PC-3 (cell line): Measurements from ENCODE around the gene ACAN. TPM values are rescaled to one million over a fixed set of nuclear protein-coding genes. Genes with fewer than 3 reads are reported as not detected.

Source experiments
- ATAC-seq: fragments of 200-7000 bp; cut with Tn5 transposase; 2 replicates; pipeline ENCODE4 v1.9.1; 2020; ENCODE audit warnings: mild to moderate bottlenecking, moderate library complexity
- BruUV-seq: library from RNA; stranded (reverse); fragments of 400-500 nt; replicated peaks from 2 replicates; lab custom pipeline; 2021; lab: Mats Ljungman, UMichigan
- CTCF ChIA-PET: fragments of 300-600 bp; sonication (Branson Sonifier 250); formaldehyde crosslinking; loops from one replicate; lab custom pipeline; 2022; ENCODE audit warnings: antibody characterized with exemption; lab: Charles Lee
- POLR2A ChIA-PET: fragments of 300-600 bp; sonication (Branson Sonifier 250); formaldehyde crosslinking; loops from one replicate; lab custom pipeline; 2022; ENCODE audit warnings: antibody characterized with exemption; ENCODE audit not compliant: unreplicated experiment; lab: Charles Lee
- DNase-seq: peaks from one replicate; pipeline ENCODE4 v3.0.0-alpha.2; 2015
- H2AFZ ChIP-seq: fragments of 300-600 bp; sonication (generic); 2 replicates; pipeline ENCODE4 v1.6.0; 2016; ENCODE audit warnings: antibody characterized with exemption, low read length
- H3F3A ChIP-seq: fragments of 300-600 bp; sonication (generic); one replicate; pipeline ENCODE4 v1.6.0; 2017; ENCODE audit warnings: antibody characterized with exemption, low read length, control low read depth, mild to moderate bottlenecking; ENCODE audit not compliant: unreplicated experiment
- H3K27ac ChIP-seq: fragments of 300-600 bp; sonication (generic); 2 replicates; pipeline ENCODE4 v1.5.1; 2016; ENCODE audit warnings: mild to moderate bottlenecking, low read length
- H3K27me3 ChIP-seq: fragments of 300-600 bp; sonication (generic); 2 replicates; pipeline ENCODE4 v1.6.1; 2016; ENCODE audit warnings: low read length, mixed read lengths
- H3K36me3 ChIP-seq: fragments of 300-600 bp; sonication (generic); 2 replicates; pipeline ENCODE4 v1.6.1; 2016; ENCODE audit warnings: low read depth, mixed run types, low read length, mixed read lengths
- H3K4me1 ChIP-seq: fragments of 300-600 bp; sonication (generic); 2 replicates; pipeline ENCODE4 v1.5.1; 2016; ENCODE audit warnings: low read length; ENCODE audit not compliant: insufficient read depth
- H3K4me2 ChIP-seq: fragments of 300-600 bp; sonication (generic); 2 replicates; pipeline ENCODE4 v1.6.0; 2016; ENCODE audit warnings: low read length
- H3K4me3 ChIP-seq: fragments of 300-600 bp; sonication (generic); 2 replicates; pipeline ENCODE4 v1.5.1; 2016; ENCODE audit warnings: mild to moderate bottlenecking, low read length, mixed read lengths
- H3K79me2 ChIP-seq: fragments of 300-600 bp; sonication (generic); 2 replicates; pipeline ENCODE4 v1.6.1; 2017; ENCODE audit warnings: low read length, mixed read lengths
- H3K9ac ChIP-seq: fragments of 300-600 bp; sonication (generic); 2 replicates; pipeline ENCODE4 v1.6.0; 2016; ENCODE audit warnings: mild to moderate bottlenecking, low read length
- H3K9me2 ChIP-seq: fragments of 300-600 bp; sonication (generic); replicated peaks from 2 replicates; pipeline ENCODE4 v1.6.1; 2016; ENCODE audit warnings: mixed run types, low read length, mixed read lengths
- H3K9me3 ChIP-seq: fragments of 300-600 bp; sonication (generic); 2 replicates; pipeline ENCODE4 v1.6.1; 2016; ENCODE audit warnings: low read length, mixed read lengths
- H4K20me1 ChIP-seq: fragments of 300-600 bp; sonication (generic); 2 replicates; pipeline ENCODE4 v1.6.1; 2016; ENCODE audit warnings: low read length, mixed read lengths
- EZH2 ChIP-seq: fragments of 300-600 bp; sonication (generic); IDR thresholded peaks from one replicate; pipeline ENCODE4 v1.6.1; 2017; ENCODE audit warnings: antibody characterized with exemption, mild to moderate bottlenecking, low read length; ENCODE audit not compliant: unreplicated experiment
- EZH2phosphoT487 ChIP-seq: fragments of 300-600 bp; sonication (generic); IDR thresholded peaks from 2 replicates; pipeline ENCODE4 v1.6.1; 2018; ENCODE audit warnings: mild to moderate bottlenecking, antibody characterized with exemption, low read length, borderline replicate concordance
- intact Hi-C: fragments of 100-400 bp; cut with micrococcal nuclease; formaldehyde crosslinking; loops from 2 replicates; pipeline ENCODE4 v1.9.0; 2023
- total RNA-seq: library from RNA; depleted of rRNA; stranded (reverse); fragments of >200 nt; gene quantifications from 2 replicates; pipeline ENCODE4 v1.2.3, GENCODE V29; 2014
- TF ChIP-seq, protein P1 (sequence below): fragments of 300-600 bp; sonication (generic); conservative IDR thresholded peaks from 2 replicates; pipeline ENCODE4 v1.5.1; 2017; ENCODE audit warnings: antibody characterized with exemption, low read depth, mild to moderate bottlenecking, low read length

ACAN gene
- total RNA-seq, 1 experiment from 2014 or later: not detected

DNA sequence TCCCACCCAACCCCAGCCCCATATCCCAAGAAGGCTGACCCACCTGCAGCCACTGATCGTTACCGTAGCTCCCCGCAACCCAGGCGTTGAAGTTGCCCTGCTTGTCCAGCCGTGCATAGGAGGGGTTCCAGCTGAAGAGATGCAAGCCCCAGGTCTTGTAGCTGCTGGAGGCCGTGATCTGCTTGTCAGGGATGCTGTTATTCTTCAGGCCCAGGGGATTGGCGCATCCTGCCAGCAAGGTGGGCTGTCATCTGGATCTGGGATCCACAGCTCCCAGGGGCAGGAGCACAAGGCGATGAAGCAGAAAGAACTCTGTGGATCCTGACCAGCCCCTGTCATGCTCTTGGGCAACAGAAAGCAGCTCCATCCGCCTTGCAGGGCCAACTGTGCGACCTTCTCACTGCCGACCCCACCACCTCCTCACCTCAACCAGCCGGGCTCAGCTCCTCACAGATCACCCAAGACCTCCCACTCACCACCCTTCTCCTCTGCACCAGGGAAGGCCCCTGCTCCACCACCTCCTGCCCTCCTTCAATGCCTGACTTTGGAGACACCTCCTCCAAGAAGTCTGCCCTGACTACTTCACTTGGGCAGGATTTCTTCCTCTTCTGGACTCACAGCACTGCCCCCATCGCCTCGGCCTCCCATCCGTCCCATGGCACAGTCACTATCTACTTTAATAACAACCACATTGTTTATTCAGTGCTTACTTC, 98.4 kb downstream of the ACAN start:
- Histone ChIP-seq H4K20me1 (no peaks in the 10 kb centered on the region), H3K9me3 (no peaks in the 10 kb centered on the region), H3K4me3 (no peak overlapping the region), H3K27me3 (no peaks in the 10 kb centered on the region), H3F3A (no peaks in the 10 kb centered on the region), H3K27ac (no peak overlapping the region), H3K79me2 (no peaks in the 10 kb centered on the region), H3K9me2 (no peaks in the 10 kb centered on the region), H3K4me1 (peaks cover 24% of the 10 kb centered on the region), H2AFZ (no peak overlapping the region), H3K4me2 (no peak overlapping the region), H3K9ac (no peak overlapping the region), H3K36me3 (no peaks in the 10 kb centered on the region; the same call in 1 of the 2 replicates)
- TF ChIP-seq EZH2: no peak
- ATAC-seq (no peak), DNase-seq (no peak)
- POLR2A ChIA-PET: no interaction called here
- no TSS peak for BruUV-seq
- CTCF ChIA-PET: no interaction called here
- intact Hi-C loops: loop anchor here (10.0 kb wide), 1 partner anchor 273 kb away; no protein-coding TSS in a partner anchor

DNA sequence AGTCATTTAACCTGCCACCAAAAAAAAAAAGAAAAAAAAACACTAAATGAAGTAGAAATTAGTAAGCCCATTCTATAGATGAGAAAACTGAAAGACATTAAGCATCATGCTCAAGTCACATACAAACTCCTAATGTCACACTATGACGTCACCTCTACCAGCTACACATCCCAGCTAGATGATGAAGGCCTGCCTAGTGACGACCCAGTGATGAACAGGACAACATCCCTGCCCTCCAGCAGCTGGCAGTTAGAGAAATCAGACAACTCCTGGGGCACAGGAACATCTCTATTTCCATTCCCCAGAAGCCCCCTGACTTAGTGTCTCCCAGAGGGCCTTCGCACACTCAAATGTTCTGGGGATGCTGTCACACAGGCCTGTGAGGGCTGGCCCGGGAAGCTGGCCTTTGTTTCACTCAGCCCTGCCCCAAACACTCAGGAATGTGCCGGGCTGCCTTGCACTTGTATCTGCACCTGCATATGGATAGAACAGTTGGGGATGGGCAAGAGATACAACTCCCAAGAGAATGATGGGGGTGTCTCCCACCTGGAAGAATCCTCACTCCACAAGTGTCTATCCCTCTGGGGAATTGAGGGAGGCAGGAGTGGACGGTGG, 99.1 kb downstream of the ACAN start:
- H2AFZ ChIP-seq: no peak overlapping the region
- H3K27me3 ChIP-seq: no peaks in the 10 kb centered on the region
- H4K20me1 ChIP-seq: no peaks in the 10 kb centered on the region
- no peaks in the 10 kb centered on the region for H3K9me3 ChIP-seq
- no peaks in the 10 kb centered on the region for H3F3A ChIP-seq
- ATAC-seq (no peak), DNase-seq (no peak)
- ChIA-PET CTCF (no interaction called here), POLR2A (interaction anchor here (0.6 kb wide), 1 partner anchor 47 kb away, joined by 3 read pairs; no protein-coding TSS in a partner anchor)
- no peak overlapping the region for H3K27ac ChIP-seq
- H3K4me2 ChIP-seq: no peak overlapping the region
- H3K9ac ChIP-seq: no peak overlapping the region
- TF ChIP-seq, protein P1, sequence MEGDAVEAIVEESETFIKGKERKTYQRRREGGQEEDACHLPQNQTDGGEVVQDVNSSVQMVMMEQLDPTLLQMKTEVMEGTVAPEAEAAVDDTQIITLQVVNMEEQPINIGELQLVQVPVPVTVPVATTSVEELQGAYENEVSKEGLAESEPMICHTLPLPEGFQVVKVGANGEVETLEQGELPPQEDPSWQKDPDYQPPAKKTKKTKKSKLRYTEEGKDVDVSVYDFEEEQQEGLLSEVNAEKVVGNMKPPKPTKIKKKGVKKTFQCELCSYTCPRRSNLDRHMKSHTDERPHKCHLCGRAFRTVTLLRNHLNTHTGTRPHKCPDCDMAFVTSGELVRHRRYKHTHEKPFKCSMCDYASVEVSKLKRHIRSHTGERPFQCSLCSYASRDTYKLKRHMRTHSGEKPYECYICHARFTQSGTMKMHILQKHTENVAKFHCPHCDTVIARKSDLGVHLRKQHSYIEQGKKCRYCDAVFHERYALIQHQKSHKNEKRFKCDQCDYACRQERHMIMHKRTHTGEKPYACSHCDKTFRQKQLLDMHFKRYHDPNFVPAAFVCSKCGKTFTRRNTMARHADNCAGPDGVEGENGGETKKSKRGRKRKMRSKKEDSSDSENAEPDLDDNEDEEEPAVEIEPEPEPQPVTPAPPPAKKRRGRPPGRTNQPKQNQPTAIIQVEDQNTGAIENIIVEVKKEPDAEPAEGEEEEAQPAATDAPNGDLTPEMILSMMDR: no peak
- no peak for TF ChIP-seq EZH2
- no peak for TF ChIP-seq EZH2phosphoT487
- H3K79me2 ChIP-seq: no peaks in the 10 kb centered on the region
- H3K4me3 ChIP-seq: no peak overlapping the region
- H3K4me1 ChIP-seq: peaks cover 19% of the 10 kb centered on the region
- BruUV-seq: no TSS peak
- intact Hi-C loops: loop anchor here (10.0 kb wide), 1 partner anchor 272 kb away; no protein-coding TSS in a partner anchor
- no peaks in the 10 kb centered on the region; the same call in 1 of the 2 replicates for H3K36me3 ChIP-seq
- H3K9me2 ChIP-seq: no peaks in the 10 kb centered on the region

DNA sequence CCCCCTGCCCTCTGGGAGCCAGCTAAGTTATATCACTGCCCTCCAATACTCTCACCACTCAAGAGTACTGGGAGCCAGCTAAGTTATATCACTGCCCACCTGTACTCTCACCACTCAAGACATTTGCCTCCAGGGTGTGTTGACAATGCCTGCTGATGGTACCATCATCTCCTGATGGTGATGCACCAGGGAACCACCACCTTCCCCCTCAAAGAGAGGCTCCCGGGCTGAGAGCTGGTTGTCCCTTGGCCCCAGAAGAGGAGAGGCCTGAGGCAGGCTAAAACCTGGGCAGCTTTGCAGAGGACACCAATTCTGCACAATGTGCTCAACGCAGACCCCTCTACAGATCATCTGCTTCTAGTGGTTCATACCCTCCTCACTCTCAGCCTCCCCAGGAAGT, 99.6 kb downstream of the ACAN start:
- Histone ChIP-seq H3K9me2 (no peaks in the 10 kb centered on the region), H3K9ac (no peak overlapping the region), H4K20me1 (no peaks in the 10 kb centered on the region), H3F3A (no peaks in the 10 kb centered on the region), H3K36me3 (no peaks in the 10 kb centered on the region; the same call in 1 of the 2 replicates), H3K4me1 (peaks cover 14% of the 10 kb centered on the region; the same call in 1 of the 2 replicates), H3K27me3 (no peaks in the 10 kb centered on the region), H3K4me3 (no peak overlapping the region), H3K79me2 (no peaks in the 10 kb centered on the region), H3K9me3 (no peaks in the 10 kb centered on the region), H3K4me2 (no peak overlapping the region), H2AFZ (no peak overlapping the region), H3K27ac (no peak overlapping the region)
- ChIA-PET POLR2A (interaction anchor here (0.6 kb wide), 1 partner anchor 46 kb away, joined by 3 read pairs; no protein-coding TSS in a partner anchor), CTCF (no interaction called here)
- TF ChIP-seq, protein P1: no peak
- no peak for TF ChIP-seq EZH2phosphoT487
- TF ChIP-seq EZH2: no peak
- BruUV-seq: no TSS peak
- intact Hi-C loops: loop anchor here (10.0 kb wide), 1 partner anchor 272 kb away; no protein-coding TSS in a partner anchor
- ATAC-seq (no peak), DNase-seq (no peak)
